Central memory CD4-positive, alpha-beta T cell (primary cell): ENCODE measurements around the gene PTPN22.
A peak's percentile ranks its signal among the peaks of the same experiment; 100 is the strongest.

Experiments used
- DNase-seq: peaks from one replicate; pipeline ENCODE4 v3.0.0; 2022

PTPN22 gene

GRCh38 chr1:113793878-113794834 lies 77.4 kb downstream of the PTPN22 start:
- no peak for DNase-seq

GRCh38 chr1:113792986-113793385 lies 78.5 kb downstream of the PTPN22 start:
- DNase-seq = no peak

- peak; percentile 13 for DNase-seq
Observed at GRCh38 chr1:113792471-113792870, 79.0 kb downstream of the PTPN22 start.

- DNase-seq = no peak
Observed at GRCh38 chr1:113788802-113789201, 82.7 kb downstream of the PTPN22 start.

GRCh38 chr1:113787663-113788062 lies 83.8 kb downstream of the PTPN22 start:
- DNase-seq = no peak

- DNase-seq = no peak
Observed at GRCh38 chr1:113786069-113786468, 85.4 kb downstream of the PTPN22 start.

GRCh38 chr1:113784104-113784779 lies 87.3 kb downstream of the PTPN22 start:
- peak; percentile 32 for DNase-seq

GRCh38 chr1:113783254-113784103 lies 88.0 kb downstream of the PTPN22 start:
- peak; percentile 74 for DNase-seq

- no peak for DNase-seq
Observed at GRCh38 chr1:113782406-113782805, 89.1 kb downstream of the PTPN22 start.

- peak; percentile 24 for DNase-seq
Observed at GRCh38 chr1:113780374-113781146, 91.0 kb downstream of the PTPN22 start.

- no peak for DNase-seq
Observed at GRCh38 chr1:113779542-113779941, 92.0 kb downstream of the PTPN22 start.

- no peak for DNase-seq
Observed at GRCh38 chr1:113777561-113777960, 94.0 kb downstream of the PTPN22 start.

- no peak for DNase-seq
Observed at GRCh38 chr1:113770031-113770430, 101.5 kb downstream of the PTPN22 start.

- DNase-seq = no peak
Observed at GRCh38 chr1:113769601-113769970, 101.9 kb downstream of the PTPN22 start.

GRCh38 chr1:113768916-113769600 lies 102.5 kb downstream of the PTPN22 start:
- DNase-seq = no peak

- DNase-seq = no peak
Observed at GRCh38 chr1:113765306-113766230, 105.9 kb downstream of the PTPN22 start.
